Testis (tissue), 3 donors: ENCODE data around the gene CELF4. TPM values are rescaled to one million over a fixed set of nuclear protein-coding genes. Genes with fewer than 3 reads are reported as not detected.

Experiments
- DNase-seq: peaks from one replicate; pipeline ENCODE4 v3.0.0-alpha.2; 2019
- H3K27ac ChIP-seq, 2 donors: fragments of 200-600 bp; sonication (generic); one replicate each; pipeline ENCODE4 v1.5.1; 2019
- H3K27me3 ChIP-seq: fragments of 200-600 bp; sonication (generic); one replicate; pipeline ENCODE4 v1.5.1; 2019
- H3K36me3 ChIP-seq: fragments of 200-600 bp; sonication (generic); one replicate; pipeline ENCODE4 v1.5.1; 2017; ENCODE audit warnings: low read depth; ENCODE audit errors: missing control alignments
- H3K4me1 ChIP-seq: fragments of 200-600 bp; sonication (generic); one replicate; pipeline ENCODE4 v1.5.1; 2019
- H3K4me3 ChIP-seq, 2 donors: fragments of 200-600 bp; sonication (generic); one replicate each; pipeline ENCODE4 v1.5.1; 2017 to 2019
- H3K9me3 ChIP-seq: fragments of 200-600 bp; sonication (generic); one replicate; pipeline ENCODE4 v1.5.1; 2017
- CTCF ChIP-seq, 3 experiments: fragments of 450-650 bp in 2 of 3; fragments of 200-600 bp in 1 of 3; sonication (generic) in 1 of 3; IDR thresholded peaks; one replicate each; pipeline ENCODE4 v1.5.1; 2016 to 2019; ENCODE audit warnings: antibody characterized with exemption in 3 of 3, mild to moderate bottlenecking in 2 of 3, moderate library complexity in 1 of 3
- POLR2A ChIP-seq: fragments of 450-650 bp; IDR thresholded peaks from one replicate; pipeline ENCODE4 v1.6.1; 2017; ENCODE audit warnings: antibody characterized with exemption, mild to moderate bottlenecking, moderate library complexity
- WGBS, 2 donors: methylation state at CpG; one replicate each; pipeline ENCODE4 v1.1.5; 2018; 5-methylcytosine and 5-hydroxymethylcytosine counted together
- intact Hi-C: fragments of 100-400 bp; cut with DNase I; formaldehyde crosslinking; loops from one replicate; pipeline ENCODE4 v1.15.1; 2023; ENCODE audit warnings: low total_unique reads
- polyA plus RNA-seq: library from polyadenylated mRNA; stranded (reverse); fragments of 350-450 nt; fragmentation: Illumina TruSeq; extraction: RNeasy Lipid Tissue Mini Kit (QIAGEN cat#74804); gene quantifications from one replicate; pipeline ENCODE4 v1.2.3, GENCODE V29; 2014; ENCODE audit warnings: low read depth, low replicate concordance; ENCODE audit not compliant: insufficient read depth
- total RNA-seq, 2 donors: library from RNA; depleted of rRNA; stranded (reverse); fragments of >200 nt; gene quantifications; one replicate each; pipeline ENCODE4 v1.2.3, GENCODE V29; 2016

Gene CELF4
- total and polyA plus RNA-seq, 3 donors from 2014 or later = 3.9 to 6.3 (median 4.8) TPM

- no peaks in the 10 kb centered on the region for H3K4me1 ChIP-seq
- no peak for DNase-seq
- intact Hi-C loops = no loop called here
- no peak overlapping the region for H3K4me3 ChIP-seq
- no peaks in the 10 kb centered on the region for H3K36me3 ChIP-seq
- TF ChIP-seq POLR2A (no peak), CTCF (IDR thresholded peaks at IDR 0.05) (no peak)
- no peaks in the 10 kb centered on the region for H3K27me3 ChIP-seq
- H3K27ac ChIP-seq = no peak overlapping the region
- no peaks in the 10 kb centered on the region for H3K9me3 ChIP-seq
- WGBS, 2 donors = 60 to 81% methylated on average over 3 to 5 of the region's 5 CpGs
Observed at GRCh38 chr18:37282386-37283037, 283.1 kb downstream of the CELF4 start.

- H3K27ac ChIP-seq = no peak overlapping the region
- no peaks in the 10 kb centered on the region for H3K9me3 ChIP-seq
- WGBS, 2 donors = 77 to 79% methylated on average over 11 of the region's 11 CpGs
- TF ChIP-seq POLR2A (no peak), CTCF (IDR thresholded peaks at IDR 0.05) (no peak)
- no peaks in the 10 kb centered on the region for H3K27me3 ChIP-seq
- intact Hi-C loops = no loop called here
- DNase-seq = no peak
- H3K4me3 ChIP-seq = no peak overlapping the region
- no peaks in the 10 kb centered on the region for H3K4me1 ChIP-seq
- H3K36me3 ChIP-seq = no peaks in the 10 kb centered on the region
Observed at GRCh38 chr18:37280701-37281393, 284.8 kb downstream of the CELF4 start.

GRCh38 chr18:37277804-37278203, 287.8 kb downstream of the CELF4 start:
- Histone ChIP-seq H3K27me3 (no peaks in the 10 kb centered on the region), H3K4me3 (no peak overlapping the region), H3K9me3 (no peaks in the 10 kb centered on the region), H3K27ac (no peak overlapping the region), H3K36me3 (no peaks in the 10 kb centered on the region), H3K4me1 (no peaks in the 10 kb centered on the region)
- intact Hi-C loops = no loop called here
- no peak for DNase-seq
- 75 to 84% methylated on average over 10 of the region's 10 CpGs for WGBS, 2 donors
- TF ChIP-seq CTCF (IDR thresholded peaks at IDR 0.05) (no peak), POLR2A (no peak)

GRCh38 chr18:37276111-37276890, 289.3 kb downstream of the CELF4 start:
- no peaks in the 10 kb centered on the region for H3K27me3 ChIP-seq

GRCh38 chr18:37275237-37275741, 290.3 kb downstream of the CELF4 start:
- no peaks in the 10 kb centered on the region for H3K9me3 ChIP-seq
- 18 to 20% methylated on average over 26 to 31 of the region's 32 CpGs for WGBS, 2 donors
- H3K27me3 ChIP-seq = no peaks in the 10 kb centered on the region
- peak; percentile 19 for DNase-seq
- no peaks in the 10 kb centered on the region for H3K4me1 ChIP-seq
- H3K36me3 ChIP-seq = no peaks in the 10 kb centered on the region
- no peak overlapping the region for H3K27ac ChIP-seq
- no peak for TF ChIP-seq POLR2A
- peak overlapping the region; percentile 4 to 29 for H3K4me3 ChIP-seq
- intact Hi-C loops = no loop called here

More at GRCh38 chr18:37276111-37276890, 289.3 kb downstream of the CELF4 start:
- intact Hi-C loops = no loop called here
- 70 to 85% methylated on average over 4 to 10 of the region's 10 CpGs for WGBS, 2 donors
- H3K4me3 ChIP-seq = no peak overlapping the region
- no peak overlapping the region for H3K27ac ChIP-seq
- no peaks in the 10 kb centered on the region for H3K9me3 ChIP-seq
- no peak for TF ChIP-seq POLR2A
- no peaks in the 10 kb centered on the region for H3K36me3 ChIP-seq
- no peaks in the 10 kb centered on the region for H3K4me1 ChIP-seq
- DNase-seq = no peak
